ENCODE results near the gene ZNF333.

DNA sequence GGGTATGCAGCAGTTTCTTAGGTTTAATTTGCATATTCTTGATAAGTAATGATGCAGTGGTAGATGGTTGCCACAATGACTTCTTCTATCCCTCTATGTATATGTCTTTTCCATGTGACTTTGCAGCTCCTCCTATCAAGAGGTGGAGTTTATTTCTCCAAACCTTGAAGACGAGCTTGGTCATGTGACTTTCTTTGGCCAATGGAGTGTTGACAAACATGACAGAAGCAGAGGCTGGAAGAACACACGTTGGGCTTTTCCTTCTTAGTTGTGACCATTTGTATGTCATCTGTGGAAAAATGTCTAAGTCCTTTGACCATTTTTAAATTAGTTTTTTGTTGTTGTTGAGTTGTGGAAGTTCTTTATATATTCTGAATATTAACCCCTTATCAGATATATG is 32.3 kb downstream of the ZNF333 start:
- TF ChIP-seq CTCF (IDR thresholded peaks at IDR 0.05) (no peak), POLR2AphosphoS5 (IDR thresholded peaks at IDR 0.05) (no peak), POLR2A (IDR thresholded peaks at IDR 0.05) (no peak), EP300 (IDR thresholded peaks at IDR 0.05) (no peak)

Data from sigmoid colon (tissue), 4 donors.